Activated CD4-positive, alpha-beta memory T cell treated with anti-CD3 and anti-CD28 coated beads, Interleukin-2, amount 10 ng/mL, durations not matched to agents 7 days and 5 days (primary cell): ENCODE results near the gene STAT5B. TPM values are rescaled to one million over a fixed set of nuclear protein-coding genes. Genes with fewer than 3 reads are reported as not detected.

Experiments
- CTCF ChIA-PET: fragments of 350-600 bp; sonication (Branson Sonifier 250); formaldehyde crosslinking; loops from one replicate; lab custom pipeline; 2021; ENCODE audit warnings: antibody characterized with exemption, inconsistent platforms; lab: Charles Lee
- POLR2A ChIA-PET: fragments of 350-600 bp; sonication (Branson Sonifier 250); formaldehyde crosslinking; loops from one replicate; lab custom pipeline; 2021; ENCODE audit warnings: antibody characterized with exemption; lab: Charles Lee
- DNase-seq: peaks from one replicate; pipeline ENCODE4 v3.0.0-alpha.2; 2020
- H3K27ac Mint-ChIP-seq: one replicate; pipeline ENCODE4 v1.8.0; 2021; ENCODE audit warnings: mild to moderate bottlenecking, mixed read lengths
- H3K27me3 Mint-ChIP-seq: one replicate; pipeline ENCODE4 v1.8.0; 2021; ENCODE audit warnings: mixed read lengths
- H3K36me3 Mint-ChIP-seq: one replicate; pipeline ENCODE4 v1.8.0; 2021; ENCODE audit warnings: low read depth, mixed read lengths
- H3K4me1 Mint-ChIP-seq: one replicate; pipeline ENCODE4 v1.8.0; 2021; ENCODE audit warnings: mixed read lengths
- H3K4me3 Mint-ChIP-seq: one replicate; pipeline ENCODE4 v1.8.0; 2021; ENCODE audit warnings: mild to moderate bottlenecking, mixed read lengths
- H3K9me3 Mint-ChIP-seq: one replicate; pipeline ENCODE4 v1.8.0; 2021; ENCODE audit warnings: mixed read lengths
- total RNA-seq, 2 experiments: library from RNA; stranded (reverse); gene quantifications; one replicate each; pipeline ENCODE4 v1.2.3, GENCODE V29; 2021

The STAT5B gene
- total RNA-seq, 2 experiments from 2014 or later, result 163 to 171 TPM

GRCh38 chr17:42159796-42160530 lies 116.2 kb downstream of the STAT5B start:
- Mint-ChIP-seq H3K9me3 (no peaks in the 10 kb centered on the region), H3K27me3 (no peaks in the 10 kb centered on the region), H3K27ac (no peak overlapping the region), H3K4me1 (peaks cover 14% of the 10 kb centered on the region), H3K36me3 (peaks cover under 1% of the 10 kb centered on the region), H3K4me3 (no peak overlapping the region)
- POLR2A ChIA-PET, result no interaction called here
- DNase-seq, result no peak
- CTCF ChIA-PET, result no interaction called here

- ChIA-PET POLR2A (interaction anchor here (0.7 to 6.5 kb wide), 5 partner anchors 24 to 233 kb away, joined by 3 to 30 read pairs (median 4); partner anchors contain the start of genes DHX58, KAT2A and KCNH4), CTCF (no interaction called here)
- Mint-ChIP-seq H3K4me1 (peaks cover 44% of the 10 kb centered on the region), H3K4me3 (peak overlapping the region; percentile 92), H3K27ac (peak overlapping the region; percentile 42), H3K27me3 (no peaks in the 10 kb centered on the region), H3K9me3 (no peaks in the 10 kb centered on the region), H3K36me3 (peaks cover 16% of the 10 kb centered on the region)
- DNase-seq, result no peak
These were observed 120.6 kb downstream of the STAT5B start for GRCh38 chr17:42155614-42156045.

- peak overlapping the region; percentile 92 for H3K4me3 Mint-ChIP-seq
- ChIA-PET POLR2A (interaction anchor here (0.7 to 6.5 kb wide), 19 partner anchors 9 to 290 kb away, joined by 3 to 30 read pairs (median 3); partner anchors contain the start of genes CNP, DHX58, DNAJC7 and GHDC), CTCF (interaction anchor here (1.1 to 2.5 kb wide), 3 partner anchors 8 to 138 kb away, joined by 3 to 7 read pairs (median 6); partner anchors contain the start of genes DNAJC7 and KCNH4)
- H3K4me1 Mint-ChIP-seq, result peaks cover 45% of the 10 kb centered on the region
- H3K9me3 Mint-ChIP-seq, result no peaks in the 10 kb centered on the region
- no peaks in the 10 kb centered on the region for H3K27me3 Mint-ChIP-seq
- peaks cover 16% of the 10 kb centered on the region for H3K36me3 Mint-ChIP-seq
- peak overlapping the region; percentile 86 for H3K27ac Mint-ChIP-seq
- DNase-seq, result no peak
These were observed 122.1 kb downstream of the STAT5B start for GRCh38 chr17:42153919-42154742.

Other genes with a start within 250 kb of the STAT5B start
- gene C17orf113, start 225.8 kb downstream of the STAT5B start, total RNA-seq, result under 1 TPM in 1 of 2 experiments, not detected in 1; 0.05 TPM
- gene ZNF385C, start 177.9 kb downstream of the STAT5B start, total RNA-seq, result not detected
- gene DHX58, start 163.7 kb downstream of the STAT5B start, total RNA-seq, result 10 to 100 TPM; 97.0 to 97.3 TPM
- 10 to 100 TPM; 25.7 to 26.7 TPM for gene KAT2A, start 155.0 kb downstream of the STAT5B start, total RNA-seq
- under 1 TPM in 1 of 2 experiments, not detected in 1; 0.18 TPM for gene HSPB9, start 153.6 kb downstream of the STAT5B start, total RNA-seq
- gene RAB5C, start 121.4 kb downstream of the STAT5B start, total RNA-seq, result 10 to 100 TPM; 95.8 to 97.3 TPM
- gene KCNH4, start 95.2 kb downstream of the STAT5B start, total RNA-seq, result under 1 TPM; 0.05 to 0.08 TPM
- gene HCRT, start 90.9 kb downstream of the STAT5B start, total RNA-seq, result not detected
- gene GHDC, start 81.9 kb downstream of the STAT5B start, total RNA-seq, result 10 to 100 TPM; 17.3 to 19.1 TPM
- gene STAT5A, start 12.1 kb upstream of the STAT5B start, total RNA-seq, result 10 to 100 TPM; 88.4 to 96.7 TPM
- gene STAT3, start 112.1 kb upstream of the STAT5B start, total RNA-seq, result 100 to 1,000 TPM; 130 to 135 TPM
- 1 to 10 TPM; 1.0 to 1.1 TPM for gene CAVIN1, start 146.9 kb upstream of the STAT5B start, total RNA-seq
- gene ATP6V0A1, start 182.5 kb upstream of the STAT5B start, total RNA-seq, result 1 to 10 TPM; 5.8 to 8.6 TPM